CD4-positive, alpha-beta T cell treated with Interleukin-12 subunit alpha and Interleukin-12 subunit beta, for 1 hour (primary cell): Measurements from ENCODE around the gene CANX.
"Not testable (repeated sequence)": the region's sequence is repeated elsewhere in the genome, so short reads cannot be mapped to it uniquely, and the experiment has no call there.

Experiments used
- DNase-seq: peaks from one replicate; pipeline ENCODE4 v3.0.0-alpha.2; 2020

The CANX gene

DNA sequence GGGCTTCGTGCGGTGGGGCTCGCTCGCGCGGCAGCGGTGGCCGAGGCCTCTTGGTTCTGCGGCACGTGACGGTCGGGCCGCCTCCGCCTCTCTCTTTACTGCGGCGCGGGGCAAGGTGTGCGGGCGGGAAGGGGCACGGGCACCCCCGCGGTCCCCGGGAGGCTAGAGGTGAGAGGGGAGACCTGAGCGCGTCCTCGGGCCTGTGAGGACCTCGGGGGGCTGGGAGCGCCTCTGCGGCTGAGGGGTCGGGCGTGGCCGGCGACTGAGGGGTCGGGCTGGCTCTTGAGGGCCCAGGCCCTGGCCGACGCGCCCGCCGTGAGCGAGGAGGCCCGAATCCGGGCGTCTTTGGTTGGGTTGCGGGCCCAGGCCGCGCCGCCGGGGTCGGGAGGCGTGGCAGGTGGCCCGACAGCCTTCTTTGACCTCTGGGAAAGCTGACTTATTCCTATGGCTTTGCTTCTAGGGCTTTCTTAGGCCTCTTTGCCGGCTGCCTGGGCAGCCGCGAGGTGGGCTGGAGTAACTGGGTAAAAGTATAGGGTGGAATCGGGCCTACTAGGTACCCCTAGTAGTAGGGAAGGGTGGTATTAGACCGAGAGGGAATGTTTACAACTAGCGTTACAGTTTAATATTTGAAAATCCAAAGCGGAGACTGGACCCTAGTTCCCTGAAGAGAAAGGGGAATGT is at the start of gene CANX:
CANX (plus strand) TSS at position 33 of the 681 bp plus-strand sequence. CDS start 6,715 bp downstream, outside the sequence.
- no peak for DNase-seq

DNA sequence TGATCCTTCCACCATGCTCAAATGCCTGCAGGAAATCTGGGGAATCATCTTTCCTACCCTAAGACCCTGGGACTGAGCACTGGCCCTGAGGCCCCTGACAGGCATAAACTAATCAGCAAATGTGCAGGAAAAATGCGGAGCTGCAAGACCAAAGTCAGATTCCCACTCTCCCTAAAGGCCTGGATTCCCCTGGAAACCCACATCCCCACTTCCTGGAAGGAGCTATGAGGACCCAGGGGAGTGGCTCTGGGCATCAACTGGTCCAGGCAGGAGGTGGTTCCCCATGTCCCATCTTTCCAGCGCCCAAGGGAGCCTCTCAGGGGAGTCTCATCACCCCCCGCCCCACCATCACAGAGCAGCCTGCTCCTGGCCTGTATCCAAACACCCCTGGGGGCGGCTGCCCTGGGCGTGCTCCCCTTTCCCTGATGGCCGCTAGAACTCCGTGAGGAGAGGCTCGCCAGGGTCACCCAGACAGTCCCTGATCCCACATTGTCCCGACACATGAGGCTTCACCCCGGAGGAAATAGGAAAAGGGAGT is 49.5 kb upstream of the CANX start:
- not testable (repeated sequence) for DNase-seq

DNA sequence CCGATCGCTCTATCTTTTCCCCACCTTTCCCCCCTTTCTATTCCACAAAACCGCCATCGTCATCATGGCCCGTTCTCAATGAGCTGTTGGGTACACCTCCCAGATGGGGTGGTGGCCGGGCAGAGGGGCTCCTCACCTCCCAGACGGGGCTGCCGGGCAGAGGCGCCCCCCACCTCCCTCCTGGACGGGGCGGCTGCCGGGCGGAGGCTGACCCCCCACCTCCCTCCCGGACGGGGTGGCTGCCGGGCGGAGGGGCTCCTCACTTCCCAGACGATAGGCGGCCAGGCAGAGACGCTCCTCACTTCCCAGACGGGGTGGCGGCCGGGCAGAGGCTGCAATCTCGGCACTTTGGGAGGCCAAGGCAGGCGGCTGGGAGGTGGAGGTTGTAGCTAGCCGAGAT is 48.5 kb upstream of the CANX start:
- DNase-seq, result not testable (repeated sequence)

- DNase-seq, result not testable (repeated sequence)
Measured at GRCh38 chr5:179653135-179653534, 45.6 kb upstream of the CANX start.

- not testable (repeated sequence) for DNase-seq
Measured at GRCh38 chr5:179657302-179658178, 41.2 kb upstream of the CANX start.

GRCh38 chr5:179658179-179658856 is 40.4 kb upstream of the CANX start:
- DNase-seq, result not testable (repeated sequence)

DNA sequence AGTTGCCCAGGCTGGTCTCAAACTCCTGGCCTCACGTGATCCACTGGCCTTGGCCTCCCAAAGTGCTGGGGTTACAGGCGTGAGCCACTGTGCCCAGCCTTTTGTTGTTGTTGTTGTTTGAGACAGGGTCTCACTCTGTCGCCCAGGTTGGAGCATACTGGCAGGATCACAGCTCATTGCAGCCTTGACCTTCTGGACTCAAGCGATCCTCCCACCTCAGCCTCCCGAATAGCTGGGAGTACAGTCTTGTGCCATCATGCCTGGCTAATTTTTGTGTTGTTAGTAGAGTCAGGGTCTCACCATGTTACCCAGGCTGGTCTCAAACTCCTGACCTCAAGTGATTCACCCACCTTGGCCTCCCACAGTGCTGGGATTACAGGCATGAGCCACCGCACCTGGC is 37.1 kb upstream of the CANX start:
- DNase-seq, result not testable (repeated sequence)

DNA sequence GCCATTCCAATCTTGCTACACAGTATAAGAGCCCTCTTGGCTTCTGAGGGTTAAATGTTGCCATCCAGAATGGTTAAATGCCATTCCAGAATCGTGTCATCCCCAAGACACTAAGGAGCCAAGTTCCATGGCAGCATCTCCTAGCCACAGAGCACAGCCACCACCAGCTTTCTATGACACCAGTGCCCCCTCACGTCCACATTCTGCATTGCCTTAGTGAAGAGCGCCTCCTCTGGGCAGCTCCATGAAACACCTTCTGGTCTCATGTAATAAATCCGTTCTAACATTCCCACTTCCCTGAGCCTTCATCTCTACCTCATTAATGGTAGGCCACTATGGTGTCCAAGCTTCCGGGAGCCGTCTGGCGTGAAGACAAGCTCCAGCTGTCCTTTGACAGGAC is 30.4 kb upstream of the CANX start:
- peak; percentile 57 for DNase-seq

GRCh38 chr5:179678223-179679013 is 20.3 kb upstream of the CANX start:
- DNase-seq, result peak; percentile 95

- peak; percentile 80 for DNase-seq
Measured at GRCh38 chr5:179679014-179679674, 19.6 kb upstream of the CANX start.

- DNase-seq, result no peak
Measured at GRCh38 chr5:179680014-179680779, 18.6 kb upstream of the CANX start.

GRCh38 chr5:179680780-179681401 is 17.9 kb upstream of the CANX start, which contains the start of gene CBY3:
CBY3 (minus strand) TSS chr5:179681034; CDS start chr5:179680918, 116 bp downstream.
- no peak for DNase-seq

GRCh38 chr5:179689212-179689611 is 9.6 kb upstream of the CANX start:
- DNase-seq, result not testable (repeated sequence)

- DNase-seq, result no peak
Measured at GRCh38 chr5:179694561-179694960, 4.2 kb upstream of the CANX start.

DNA sequence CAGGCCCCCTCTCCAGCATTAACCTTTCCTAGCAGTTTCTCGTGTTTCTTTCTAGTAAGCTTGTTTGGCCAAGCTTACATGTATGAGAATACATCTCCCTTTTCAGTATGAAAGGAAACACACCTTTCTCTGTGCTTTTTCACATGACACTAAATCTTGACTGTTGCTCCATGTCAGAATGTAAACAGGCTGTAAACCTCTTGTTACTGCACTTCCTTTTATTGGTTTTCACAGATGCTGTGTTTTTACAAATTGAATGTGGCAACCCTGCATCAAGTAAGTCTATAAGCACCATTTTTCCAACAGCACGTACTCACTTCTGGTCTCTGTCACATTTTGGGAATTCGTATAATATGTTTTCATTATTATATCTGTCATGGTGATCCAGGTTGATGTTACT is 2.2 kb upstream of the CANX start:
- DNase-seq, result no peak

GRCh38 chr5:179697108-179697507 is 1.7 kb upstream of the CANX start:
- no peak for DNase-seq

- not testable (repeated sequence) for DNase-seq
Measured at GRCh38 chr5:179697543-179697942, 1.2 kb upstream of the CANX start.

GRCh38 chr5:179697993-179698934 is 503 bp upstream of the CANX start:
- peak; percentile 99 for DNase-seq

DNA sequence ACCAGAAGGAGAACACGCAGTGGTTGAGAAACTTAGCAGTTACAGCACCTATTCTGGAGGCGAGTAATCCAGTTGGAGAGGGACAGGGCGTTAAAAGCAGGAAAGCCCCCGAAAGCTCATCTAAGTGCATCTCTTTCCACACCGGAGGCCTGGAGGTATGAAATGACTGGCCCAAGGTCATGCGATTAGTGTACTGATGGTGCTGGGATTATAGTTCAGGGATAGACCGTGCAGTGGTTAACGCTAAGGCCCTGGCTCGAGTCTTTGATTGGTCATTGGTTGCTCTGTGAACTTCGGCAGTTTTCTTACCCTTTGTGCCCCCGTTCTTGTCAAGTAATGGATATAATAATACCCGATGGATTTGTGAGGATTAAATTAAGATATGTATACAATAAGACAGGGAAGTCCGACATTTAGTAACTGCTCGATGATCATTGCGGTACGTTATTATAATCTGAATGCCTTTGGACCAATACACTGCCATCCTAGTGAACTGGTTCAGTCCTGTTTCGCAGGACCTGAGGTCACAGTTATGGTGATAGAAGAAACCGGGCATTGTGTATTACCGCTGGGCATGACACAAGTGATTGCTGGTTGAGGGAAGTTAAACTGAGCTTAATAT is 960 bp downstream of the CANX start:
- DNase-seq, result peak; percentile 23
